ENCODE data around the gene DHH. TPM values are rescaled to one million over a fixed set of nuclear protein-coding genes. Genes with fewer than 3 reads are reported as not detected.
A peak's percentile ranks its signal among the peaks of the same experiment; 100 is the strongest.
"Not testable (repeated sequence)": the region's sequence is repeated elsewhere in the genome, so short reads cannot be mapped to it uniquely, and the experiment has no call there.

Gene DHH
- 0.82 TPM for polyA plus RNA-seq (ENCODE audit: insufficient read length)

DNA sequence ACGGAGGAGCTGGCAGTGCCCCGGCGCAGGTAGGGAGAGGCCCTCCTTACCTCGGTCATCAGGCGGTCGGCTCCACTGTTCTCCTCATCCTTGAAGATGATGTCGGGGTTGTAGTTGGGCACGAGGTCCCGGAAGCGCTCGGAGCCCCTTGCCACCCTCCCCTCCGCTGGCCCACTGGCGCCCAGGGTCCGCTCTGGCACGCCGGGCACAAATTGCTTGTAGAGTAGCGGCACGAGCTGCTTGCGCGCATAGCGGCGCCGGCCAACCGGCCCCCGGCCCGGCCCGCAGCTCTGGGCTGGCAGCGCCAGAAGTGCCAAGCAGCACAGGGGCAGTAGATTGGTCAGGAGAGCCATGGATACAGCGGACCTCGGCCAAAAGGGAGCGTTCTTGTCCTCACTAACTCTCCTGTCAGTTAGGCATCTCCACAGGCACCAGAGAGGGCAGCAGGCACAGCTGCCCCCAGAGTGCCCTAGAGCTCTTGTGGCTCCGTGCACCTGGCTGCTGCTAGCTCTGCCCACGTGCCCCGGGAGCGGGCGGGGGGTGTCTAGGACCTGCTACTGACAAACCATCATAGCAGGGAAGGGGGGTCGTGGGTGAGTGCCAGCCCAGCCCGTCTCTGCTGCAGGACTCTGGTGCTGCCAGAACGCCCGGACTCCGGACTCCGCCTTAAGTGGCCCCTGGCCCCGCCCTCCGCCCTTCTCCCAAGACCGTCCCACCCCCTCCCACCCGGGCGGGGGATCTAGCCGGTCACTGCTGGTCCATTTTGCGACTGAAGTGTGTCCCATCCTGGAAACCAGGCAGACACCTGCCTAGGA lies at the start of gene DHH:
Gene DHH, minus strand, starts transcription at position 642 of the 815 bp plus-strand sequence. Its CDS starts 289 bp downstream, at position 353.
- DNase-seq (ENCODE audit: low read depth): no peak

GRCh38 chr12:49144384-49144783 lies 49.8 kb upstream of the DHH start:
- no peak for DNase-seq (ENCODE audit: low read depth)

DNA sequence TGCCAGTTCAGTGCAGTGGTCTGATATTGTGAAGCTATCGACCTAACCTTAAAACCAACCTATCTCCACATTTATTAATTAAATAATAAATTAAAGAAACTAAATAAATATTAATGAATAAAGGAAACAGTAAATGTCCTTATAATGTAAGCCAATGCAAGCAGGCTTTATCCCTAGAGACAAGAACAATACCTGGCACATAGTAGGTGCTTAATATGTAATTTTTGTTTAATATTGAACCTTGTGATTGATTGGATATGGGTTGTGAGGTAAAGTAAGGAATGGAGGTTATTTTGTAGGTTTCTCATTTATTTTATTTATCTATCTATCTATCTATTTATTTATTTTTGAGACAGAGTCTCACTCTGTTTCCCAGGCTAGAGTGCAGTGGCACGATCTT lies 44.4 kb upstream of the DHH start:
- no peak for DNase-seq (ENCODE audit: low read depth)

DNA sequence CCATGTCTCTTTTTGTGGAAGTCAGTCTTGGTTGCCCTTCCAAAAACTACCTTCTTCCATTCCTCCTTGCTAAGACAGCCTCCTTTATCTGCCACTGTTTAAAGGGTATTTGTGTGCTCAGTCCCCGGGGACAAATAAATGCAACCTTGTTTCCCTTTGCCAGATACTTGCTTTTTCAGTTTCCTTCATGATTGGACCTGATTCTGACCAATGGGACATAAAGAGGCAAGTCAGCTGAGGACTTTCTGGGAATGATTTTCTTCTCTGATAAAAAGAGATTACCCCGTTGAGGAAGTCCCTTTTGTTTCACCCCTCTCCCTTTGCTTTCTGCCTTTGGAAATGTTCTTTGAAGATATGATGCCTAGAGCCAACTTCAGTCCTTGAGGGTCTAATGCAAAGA lies 44.0 kb upstream of the DHH start:
- no peak for DNase-seq (ENCODE audit: low read depth)

DNA sequence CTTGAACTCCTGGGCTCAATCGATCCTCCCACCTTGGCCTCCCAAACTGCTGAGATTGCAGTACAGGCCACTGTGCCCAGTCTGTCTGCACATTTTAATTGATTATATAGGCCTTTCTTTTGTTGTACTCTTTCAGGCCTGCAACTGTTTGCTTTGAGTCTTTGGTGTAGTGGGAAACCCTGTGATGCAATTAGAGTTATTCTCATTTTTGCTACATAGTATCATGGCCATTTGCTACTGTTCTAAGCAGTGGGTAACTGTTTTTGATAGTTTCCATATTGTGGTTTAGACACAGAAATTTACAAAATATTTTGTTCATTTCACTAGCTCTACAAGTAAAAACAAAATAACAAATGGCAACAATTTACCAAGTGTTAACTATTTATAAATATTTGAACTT lies 42.9 kb upstream of the DHH start:
- DNase-seq (ENCODE audit: low read depth): no peak

DNA sequence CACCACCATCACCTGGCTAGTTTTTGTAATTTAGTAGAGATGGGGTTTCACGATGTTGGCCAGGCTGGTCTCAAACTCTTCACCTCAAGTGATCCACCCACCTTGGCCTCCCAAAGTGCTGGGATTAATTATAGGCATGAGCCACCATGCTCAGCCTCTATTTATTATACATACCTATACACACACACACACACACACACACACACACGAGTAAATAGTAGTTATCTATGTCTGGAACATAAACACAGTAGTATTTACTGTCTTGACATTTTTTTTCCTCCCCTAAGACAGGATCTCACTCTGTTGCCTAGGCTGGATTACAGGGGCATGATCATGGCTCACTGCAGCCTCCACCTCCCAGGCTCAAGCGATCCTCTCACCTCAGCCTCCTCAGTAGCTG lies 42.4 kb upstream of the DHH start:
- DNase-seq (ENCODE audit: low read depth): not testable (repeated sequence)

DNA sequence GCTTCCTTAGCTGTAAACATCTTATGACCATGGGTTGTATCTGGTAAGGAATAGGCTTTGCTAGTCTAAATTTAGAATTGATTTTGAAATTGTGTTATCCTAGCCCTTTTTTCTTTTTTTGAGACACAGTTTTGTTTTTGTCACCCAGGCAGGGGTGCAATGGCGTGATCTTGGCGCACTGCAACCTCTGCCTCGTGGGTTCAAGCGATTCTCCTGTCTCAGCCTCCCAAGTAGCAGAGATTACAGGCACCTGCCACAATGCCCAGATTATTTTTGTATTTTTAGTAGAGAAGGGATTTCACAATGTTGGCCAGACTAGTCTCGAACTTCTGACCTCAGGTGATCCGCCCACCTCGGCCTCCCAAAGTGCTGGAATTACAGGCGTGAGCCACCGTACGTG lies 39.0 kb upstream of the DHH start:
- no peak for DNase-seq (ENCODE audit: low read depth)

DNA sequence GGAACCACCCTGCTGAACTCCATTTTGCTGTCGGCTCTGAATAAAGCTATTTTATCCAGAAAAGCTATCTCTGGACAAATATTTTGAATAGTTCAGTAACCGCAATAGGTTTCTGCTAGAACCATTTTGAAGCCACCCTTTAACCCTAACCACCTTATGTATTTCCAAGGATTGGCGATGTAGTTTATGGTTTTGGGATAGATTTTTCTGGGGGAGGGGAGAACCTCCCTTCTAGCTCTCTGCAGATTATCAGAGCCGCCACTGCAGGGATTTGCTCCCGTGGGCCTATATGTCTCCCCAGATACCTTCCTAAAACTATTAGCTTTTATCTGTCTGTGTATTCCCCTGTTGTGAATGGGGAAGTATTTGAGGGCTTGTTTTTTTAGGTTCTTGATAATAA lies 38.4 kb upstream of the DHH start:
- DNase-seq (ENCODE audit: low read depth): no peak

DNA sequence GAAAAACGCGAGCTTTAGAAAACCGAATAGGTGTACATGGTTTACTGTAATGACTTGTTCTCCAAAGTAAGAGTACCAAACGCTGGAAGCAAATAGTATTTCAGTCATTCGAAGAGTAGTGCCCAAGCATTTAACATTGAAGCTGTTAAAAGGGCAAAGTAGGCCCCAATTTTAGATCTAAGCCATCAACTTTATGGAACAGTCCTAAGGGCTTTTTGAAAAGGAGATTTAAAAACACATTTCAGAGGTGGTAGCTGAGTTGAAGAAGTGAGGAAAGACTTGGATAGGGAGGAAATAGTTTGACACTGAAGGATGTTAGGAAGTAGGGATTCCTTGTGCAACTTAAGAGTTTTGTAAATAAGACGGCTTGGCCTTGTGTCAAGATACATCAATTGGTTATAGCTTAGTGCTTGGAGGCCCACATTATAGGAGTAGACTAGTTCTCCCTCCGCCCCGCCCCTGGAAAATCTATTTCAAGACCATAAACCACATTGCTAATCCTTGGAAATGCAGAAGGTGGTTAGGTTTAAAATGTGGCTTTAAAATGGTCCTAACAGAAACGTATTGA lies 37.4 kb upstream of the DHH start:
- peak; percentile 25 for DNase-seq (ENCODE audit: low read depth)

DNA sequence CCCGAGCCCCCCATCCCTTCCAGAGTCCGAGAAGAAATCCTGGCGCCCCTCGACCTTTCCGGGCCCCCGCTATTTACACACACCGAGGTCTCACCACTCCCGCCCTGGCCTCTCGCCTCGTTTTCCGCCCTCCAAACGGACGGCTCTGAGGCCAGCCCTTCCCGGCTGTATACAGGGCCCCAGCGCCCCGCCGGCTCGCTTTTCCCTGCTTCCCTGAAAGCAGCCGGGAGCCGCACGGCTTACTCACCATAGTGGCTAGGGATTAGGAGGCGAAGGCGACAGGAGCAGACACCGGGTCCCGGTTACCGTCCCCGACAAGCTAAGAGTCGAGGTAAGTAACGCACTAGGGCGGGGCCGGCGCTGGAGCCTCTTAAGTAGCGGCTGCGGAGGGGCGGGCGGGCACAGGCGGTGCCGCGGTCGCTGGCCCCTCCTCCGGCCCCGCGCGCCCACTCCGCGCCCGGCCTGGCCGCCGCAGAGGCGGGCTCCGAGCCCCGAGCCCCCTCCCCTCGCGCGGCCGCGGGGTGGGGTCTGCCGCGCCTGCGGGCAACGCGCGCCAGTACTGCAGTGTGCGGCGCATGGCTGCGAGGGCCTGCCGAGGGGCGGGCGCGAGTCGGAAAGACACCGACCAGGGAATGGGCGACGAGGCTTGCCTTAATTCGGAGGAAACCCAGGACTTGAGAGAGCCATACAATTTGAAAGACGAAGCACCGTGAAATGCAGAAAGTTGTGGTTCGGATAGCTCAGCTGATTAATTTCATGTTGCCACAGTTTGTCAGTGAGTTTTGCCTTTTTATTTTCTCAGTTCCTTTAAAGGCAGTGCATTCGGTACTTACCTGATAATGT lies 36.7 kb upstream of the DHH start, which contains the start of gene TUBA1B:
Gene TUBA1B, minus strand, starts transcription at position 345 of the 843 bp plus-strand sequence. Its CDS starts 95 bp downstream, at position 250.
- DNase-seq (ENCODE audit: low read depth): peak; percentile 71

- DNase-seq (ENCODE audit: low read depth): peak; percentile 93
Observed at GRCh38 chr12:49130151-49131050, 35.8 kb upstream of the DHH start.

DNA sequence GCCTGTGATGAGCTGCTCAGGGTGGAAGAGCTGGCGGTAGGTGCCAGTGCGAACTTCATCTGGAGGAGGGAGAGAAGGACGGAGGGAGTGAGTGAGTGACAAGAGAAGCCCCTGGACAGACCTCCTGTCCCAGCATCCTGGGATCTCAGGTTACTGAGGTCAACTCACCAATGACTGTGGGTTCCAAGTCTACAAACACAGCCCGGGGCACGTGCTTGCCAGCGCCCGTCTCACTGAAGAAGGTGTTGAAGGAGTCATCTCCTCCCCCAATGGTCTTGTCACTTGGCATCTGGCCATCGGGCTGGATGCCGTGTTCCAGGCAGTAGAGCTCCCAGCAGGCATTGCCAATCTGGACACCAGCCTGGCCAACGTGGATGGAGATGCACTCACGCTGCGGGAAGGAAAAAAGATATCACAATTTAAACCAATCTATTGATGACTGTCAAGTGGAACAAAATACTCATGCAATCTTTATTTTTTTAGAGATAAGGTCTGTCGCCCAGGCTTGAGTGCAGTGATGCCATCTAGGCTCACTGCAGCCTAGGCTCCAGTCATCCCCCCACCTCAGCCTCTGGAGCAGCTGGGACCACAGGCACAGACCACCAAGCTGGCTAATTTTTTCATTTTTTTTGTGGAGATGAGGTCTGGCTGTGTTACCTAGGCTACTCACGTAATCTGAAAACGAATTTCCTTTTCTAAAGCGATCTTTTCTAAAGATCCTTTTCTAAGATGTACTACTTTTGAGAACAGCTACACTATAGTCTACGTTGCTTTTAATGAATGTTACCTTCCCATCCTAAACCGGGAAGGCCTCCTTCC lies 34.9 kb upstream of the DHH start:
- no peak for DNase-seq (ENCODE audit: low read depth)

GRCh38 chr12:49127971-49128370 lies 33.4 kb upstream of the DHH start:
- DNase-seq (ENCODE audit: low read depth): not testable (repeated sequence)

GRCh38 chr12:49126852-49127763 lies 32.5 kb upstream of the DHH start:
- DNase-seq (ENCODE audit: low read depth): no peak

GRCh38 chr12:49121047-49121696 lies 26.6 kb upstream of the DHH start:
- DNase-seq (ENCODE audit: low read depth): no peak

- DNase-seq (ENCODE audit: low read depth): no peak
Observed at GRCh38 chr12:49111206-49111605, 16.6 kb upstream of the DHH start.

- DNase-seq (ENCODE audit: low read depth): peak; percentile 97
Observed at GRCh38 chr12:49110464-49111155, 16.0 kb upstream of the DHH start, which contains the start of gene LMBR1L. TSS of gene LMBR1L (minus strand) at chr12:49110847. CDS start at chr12:49110555, 292 bp downstream.
